ENCODE measurements around the gene PRSS56.

DNA sequence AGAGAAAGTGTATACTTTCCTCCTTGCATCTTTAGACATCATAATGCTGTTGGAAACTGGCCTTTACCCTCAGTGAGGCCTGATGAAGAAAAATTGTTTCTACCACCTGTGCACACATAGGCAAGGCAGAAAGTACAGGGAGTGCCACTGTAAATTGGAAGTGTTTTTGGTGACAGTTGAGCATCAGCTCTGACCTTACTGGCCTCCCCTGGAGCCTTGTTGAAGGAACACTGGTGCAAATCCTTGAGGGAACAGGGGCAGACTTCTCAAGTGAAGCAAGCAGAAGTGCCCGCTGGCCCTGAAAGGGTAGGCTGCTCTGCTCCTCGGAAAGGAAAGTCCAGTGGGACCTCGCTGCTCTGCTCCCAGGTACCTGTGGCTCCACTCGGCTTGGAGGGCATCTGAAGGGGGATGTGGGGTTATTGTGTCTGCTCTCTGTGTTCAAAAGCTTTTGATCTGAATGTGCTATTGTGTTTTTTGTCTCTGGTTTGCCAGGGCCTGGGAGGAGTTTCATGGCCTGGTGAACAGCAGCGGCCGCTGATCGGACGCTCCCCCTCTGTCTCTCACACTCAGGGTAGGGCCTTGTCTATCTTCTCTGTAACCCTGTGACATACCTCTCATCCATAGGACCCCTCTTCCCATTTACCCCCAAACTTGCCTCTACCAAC lies 53.7 kb downstream of the PRSS56 start:
- TF ChIP-seq CTCF (conservative IDR thresholded peaks at IDR 0.05 in 1 of 2, IDR thresholded peaks at IDR 0.05 in 1 of 2; ENCODE audit: low read depth in 1 of 2, low read length in 2 of 2) (no peak), EZH2 (IDR thresholded peaks at IDR 0.05; ENCODE audit: low read length, missing control alignments) (no peak)

Data from fibroblast of lung (primary cell).